Measurements from ENCODE around the gene SEH1L.
A peak's percentile ranks its signal among the peaks of the same experiment; 100 is the strongest.

SEH1L gene

GRCh38 chr18:12928641-12929040 lies 19.2 kb upstream of the SEH1L start:
- no peak for DNase-seq (ENCODE audit: low read depth)

DNA sequence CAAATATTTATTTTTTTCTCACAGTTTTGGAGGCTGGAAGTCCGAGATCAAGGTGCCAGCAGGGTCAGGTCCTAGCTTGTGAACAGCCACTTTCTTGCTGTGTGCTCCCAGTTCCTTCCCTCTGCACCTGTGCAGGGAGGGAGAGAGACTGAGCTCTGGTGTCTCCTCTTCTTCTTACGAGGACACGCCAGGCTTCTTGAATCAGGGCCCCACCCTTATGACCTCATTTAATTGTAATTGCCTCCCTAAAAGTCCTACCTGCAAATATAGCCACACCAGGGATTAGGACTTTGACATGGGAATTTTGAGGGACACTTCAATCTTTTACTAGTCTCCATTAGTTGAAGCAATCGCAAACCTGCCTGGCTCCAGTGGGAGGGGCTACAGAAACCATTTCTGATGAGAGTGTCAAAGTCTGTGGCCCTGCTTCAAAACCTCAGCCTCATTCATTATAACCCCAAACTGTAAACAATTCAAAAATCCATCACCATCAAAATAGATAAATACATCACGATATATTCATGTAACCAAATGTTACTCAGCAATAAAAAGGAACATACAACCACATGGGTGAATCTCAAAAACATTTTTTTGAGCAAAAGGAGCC lies 18.2 kb upstream of the SEH1L start:
- DNase-seq (ENCODE audit: low read depth), result no peak
- TF ChIP-seq, protein P1, sequence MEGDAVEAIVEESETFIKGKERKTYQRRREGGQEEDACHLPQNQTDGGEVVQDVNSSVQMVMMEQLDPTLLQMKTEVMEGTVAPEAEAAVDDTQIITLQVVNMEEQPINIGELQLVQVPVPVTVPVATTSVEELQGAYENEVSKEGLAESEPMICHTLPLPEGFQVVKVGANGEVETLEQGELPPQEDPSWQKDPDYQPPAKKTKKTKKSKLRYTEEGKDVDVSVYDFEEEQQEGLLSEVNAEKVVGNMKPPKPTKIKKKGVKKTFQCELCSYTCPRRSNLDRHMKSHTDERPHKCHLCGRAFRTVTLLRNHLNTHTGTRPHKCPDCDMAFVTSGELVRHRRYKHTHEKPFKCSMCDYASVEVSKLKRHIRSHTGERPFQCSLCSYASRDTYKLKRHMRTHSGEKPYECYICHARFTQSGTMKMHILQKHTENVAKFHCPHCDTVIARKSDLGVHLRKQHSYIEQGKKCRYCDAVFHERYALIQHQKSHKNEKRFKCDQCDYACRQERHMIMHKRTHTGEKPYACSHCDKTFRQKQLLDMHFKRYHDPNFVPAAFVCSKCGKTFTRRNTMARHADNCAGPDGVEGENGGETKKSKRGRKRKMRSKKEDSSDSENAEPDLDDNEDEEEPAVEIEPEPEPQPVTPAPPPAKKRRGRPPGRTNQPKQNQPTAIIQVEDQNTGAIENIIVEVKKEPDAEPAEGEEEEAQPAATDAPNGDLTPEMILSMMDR (IDR thresholded peaks at IDR 0.05; ENCODE audit: low read length, missing control alignments), result no peak
- H3K4me3 ChIP-seq (replicated peaks; ENCODE audit: low read depth, low read length), result no peak overlapping the region

More at GRCh38 chr18:12928641-12929040, 19.2 kb upstream of the SEH1L start:
- TF ChIP-seq, protein P1 (IDR thresholded peaks at IDR 0.05; ENCODE audit: low read length, missing control alignments), result no peak
- H3K4me3 ChIP-seq (replicated peaks; ENCODE audit: low read depth, low read length), result no peak overlapping the region

GRCh38 chr18:12930376-12930775 lies 17.4 kb upstream of the SEH1L start:
- TF ChIP-seq, protein P1 (IDR thresholded peaks at IDR 0.05; ENCODE audit: low read length, missing control alignments), result no peak
- H3K4me3 ChIP-seq (replicated peaks; ENCODE audit: low read depth, low read length), result no peak overlapping the region
- DNase-seq (ENCODE audit: low read depth), result no peak

GRCh38 chr18:12930908-12931307 lies 16.9 kb upstream of the SEH1L start:
- H3K4me3 ChIP-seq (replicated peaks; ENCODE audit: low read depth, low read length), result no peak overlapping the region
- TF ChIP-seq, protein P1 (IDR thresholded peaks at IDR 0.05; ENCODE audit: low read length, missing control alignments), result no peak
- no peak for DNase-seq (ENCODE audit: low read depth)

GRCh38 chr18:12933327-12933726 lies 14.5 kb upstream of the SEH1L start:
- no peak overlapping the region for H3K4me3 ChIP-seq (replicated peaks; ENCODE audit: low read depth, low read length)
- TF ChIP-seq, protein P1 (IDR thresholded peaks at IDR 0.05; ENCODE audit: low read length, missing control alignments), result no peak
- DNase-seq (ENCODE audit: low read depth), result no peak

- TF ChIP-seq, protein P1 (IDR thresholded peaks at IDR 0.05; ENCODE audit: low read length, missing control alignments), result peak; percentile 97
- no peak overlapping the region for H3K4me3 ChIP-seq (replicated peaks; ENCODE audit: low read depth, low read length)
These were observed 13.2 kb upstream of the SEH1L start for GRCh38 chr18:12934454-12935071.

GRCh38 chr18:12939162-12939561 lies 8.6 kb upstream of the SEH1L start:
- H3K4me3 ChIP-seq (replicated peaks; ENCODE audit: low read depth, low read length), result no peak overlapping the region
- DNase-seq (ENCODE audit: low read depth), result no peak
- TF ChIP-seq, protein P1 (IDR thresholded peaks at IDR 0.05; ENCODE audit: low read length, missing control alignments), result no peak

More at GRCh38 chr18:12934454-12935071, 13.2 kb upstream of the SEH1L start:
- peak; percentile 90 for DNase-seq (ENCODE audit: low read depth)
